Panc1 (cell line): ENCODE measurements around the gene THUMPD3. TPM values are rescaled to one million over a fixed set of nuclear protein-coding genes. Genes with fewer than 3 reads are reported as not detected.

ENCODE experiments used
- ATAC-seq: fragments of 200-7000 bp; cut with Tn5 transposase; 2 replicates; pipeline ENCODE4 v1.9.1; 2020; ENCODE audit warnings: mild to moderate bottlenecking, moderate library complexity
- BruUV-seq: library from RNA; stranded (reverse); fragments of 400-500 nt; replicated peaks from 2 replicates; lab custom pipeline; 2021; lab: Mats Ljungman, UMichigan
- CTCF ChIA-PET: fragments of 300-600 bp; sonication (Branson Sonifier 250); formaldehyde crosslinking; loops from one replicate; lab custom pipeline; 2022; ENCODE audit warnings: antibody characterized with exemption; lab: Charles Lee
- POLR2A ChIA-PET: fragments of 300-600 bp; sonication (Branson Sonifier 250); formaldehyde crosslinking; loops from one replicate; lab custom pipeline; 2022; ENCODE audit warnings: antibody characterized with exemption; lab: Charles Lee
- DNase-seq: peaks from one replicate; pipeline ENCODE4 v3.0.0-alpha.2; 2010; ENCODE audit warnings: low read depth, low spot score
- H3K27ac ChIP-seq: 2 replicates; pipeline ENCODE4 v1.5.1; 2011; ENCODE audit warnings: mild to moderate bottlenecking, low read length, inconsistent platforms
- H3K27me3 ChIP-seq: fragments of 200-500 bp; sonication (Bioruptor generic); 2 replicates; pipeline ENCODE4 v1.6.0; 2014; ENCODE audit warnings: low read length, inconsistent platforms; ENCODE audit not compliant: control insufficient read depth, insufficient read depth
- H3K36me3 ChIP-seq: fragments of 200-500 bp; sonication (Bioruptor generic); 2 replicates; pipeline ENCODE4 v1.5.1; 2014; ENCODE audit warnings: inconsistent platforms, mild to moderate bottlenecking, low read length, moderate library complexity; ENCODE audit not compliant: control insufficient read depth, insufficient read depth
- H3K4me1 ChIP-seq: 2 replicates; pipeline ENCODE4 v1.5.1; 2011; ENCODE audit warnings: inconsistent platforms, mild to moderate bottlenecking, low read length, moderate library complexity; ENCODE audit not compliant: control insufficient read depth, insufficient read depth
- H3K4me3 ChIP-seq, 2 experiments: 2 replicates each; pipeline ENCODE4 v1.5.1; 2011 to 2012; ENCODE audit warnings: low read depth in 2 of 2, low read length in 2 of 2, mild to moderate bottlenecking in 2 of 2, inconsistent platforms in 1 of 2, moderate library complexity in 1 of 2
- H3K9me3 ChIP-seq: fragments of 200-500 bp; sonication (Bioruptor generic); 2 replicates; pipeline ENCODE4 v1.5.1; 2014; ENCODE audit warnings: low read depth, mild to moderate bottlenecking, inconsistent platforms, low read length, moderate library complexity; ENCODE audit not compliant: control insufficient read depth, insufficient read depth
- CTCF ChIP-seq: fragments of 450-650 bp; IDR thresholded peaks from 2 replicates; pipeline ENCODE4 v1.5.1; 2017; ENCODE audit warnings: mild to moderate bottlenecking
- POLR2AphosphoS5 ChIP-seq: IDR thresholded peaks from 2 replicates; pipeline ENCODE4 v1.6.1; 2012; ENCODE audit warnings: mild to moderate bottlenecking, low read depth, low read length, moderate library complexity
- SIN3A ChIP-seq: IDR thresholded peaks from 2 replicates; pipeline ENCODE4 v1.6.1; 2012; ENCODE audit warnings: low read depth, mild to moderate bottlenecking, low read length, moderate library complexity, borderline replicate concordance; ENCODE audit not compliant: insufficient read depth
- TCF7L2 ChIP-seq: IDR thresholded peaks from 2 replicates; pipeline ENCODE4 v1.6.1; 2011; ENCODE audit warnings: mild to moderate bottlenecking, low read depth, low read length, inconsistent platforms
- in situ Hi-C: cut with HindIII; loops from 2 replicates; pipeline ENCODE4 v1.10.0; 2016; ENCODE audit warnings: low sequenced_read_pairs, low pct_unique_long_range_greater_than_20kb
- intact Hi-C: fragments of 100-400 bp; cut with micrococcal nuclease; formaldehyde crosslinking; loops from one replicate; pipeline ENCODE4 v1.10.0; 2022; ENCODE audit not compliant: unreplicated experiment
- total RNA-seq: library from RNA; stranded (reverse); gene quantifications from one replicate; pipeline ENCODE4 v1.2.1, GENCODE V29; 2021; ENCODE audit not compliant: unreplicated experiment
- TF ChIP-seq, protein P1 (sequence below), 2 experiments: IDR thresholded peaks; 2 replicates each; pipeline ENCODE4 v1.6.1; 2011 to 2012; ENCODE audit warnings: low read depth in 2 of 2, control low read depth in 1 of 2, low read length in 1 of 2, mild to moderate bottlenecking in 1 of 2, moderate library complexity in 1 of 2; ENCODE audit not compliant: insufficient read depth in 1 of 2

The THUMPD3 gene
- total RNA-seq, 1 experiment from 2014 or later, result 43.5 TPM

DNA sequence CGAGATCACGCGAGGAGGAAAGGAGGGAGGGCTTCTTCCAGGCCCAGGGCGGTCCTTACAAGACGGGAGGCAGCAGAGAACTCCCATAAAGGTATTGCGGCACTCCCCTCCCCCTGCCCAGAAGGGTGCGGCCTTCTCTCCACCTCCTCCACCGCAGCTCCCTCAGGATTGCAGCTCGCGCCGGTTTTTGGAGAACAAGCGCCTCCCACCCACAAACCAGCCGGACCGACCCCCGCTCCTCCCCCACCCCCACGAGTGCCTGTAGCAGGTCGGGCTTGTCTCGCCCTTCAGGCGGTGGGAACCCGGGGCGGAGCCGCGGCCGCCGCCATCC lies 33.4 kb downstream of the THUMPD3 start:
- CTCF ChIA-PET, result no interaction called here
- no peaks in the 10 kb centered on the region for H3K9me3 ChIP-seq
- H3K4me1 ChIP-seq, result peaks cover 28% of the 10 kb centered on the region
- H3K4me3 ChIP-seq, result peak overlapping the region; percentile 78 to 93
- ATAC-seq, result peak; percentile 77
- H3K27ac ChIP-seq, result peak overlapping the region; percentile 96
- POLR2A ChIA-PET, result interaction anchor here (0.6 to 1.1 kb wide), 4 partner anchors 20 to 243 kb away, joined by 3 to 8 read pairs (median 6); no protein-coding TSS in a partner anchor
- H3K36me3 ChIP-seq, result peaks cover 24% of the 10 kb centered on the region
- H3K27me3 ChIP-seq, result no peaks in the 10 kb centered on the region
- intact Hi-C loops (no loop called here), in situ Hi-C loops (no loop called here)
- peak; percentile 63 for DNase-seq
- no TSS peak for BruUV-seq
- TF ChIP-seq POLR2AphosphoS5 (peak; percentile 31; the same call in 1 of the 2 replicates), SIN3A (0 out of 2 replicates have a peak, but pooled peaks have one; percentile 30), CTCF (no peak), TCF7L2 (no peak)
- TF ChIP-seq, protein P1, sequence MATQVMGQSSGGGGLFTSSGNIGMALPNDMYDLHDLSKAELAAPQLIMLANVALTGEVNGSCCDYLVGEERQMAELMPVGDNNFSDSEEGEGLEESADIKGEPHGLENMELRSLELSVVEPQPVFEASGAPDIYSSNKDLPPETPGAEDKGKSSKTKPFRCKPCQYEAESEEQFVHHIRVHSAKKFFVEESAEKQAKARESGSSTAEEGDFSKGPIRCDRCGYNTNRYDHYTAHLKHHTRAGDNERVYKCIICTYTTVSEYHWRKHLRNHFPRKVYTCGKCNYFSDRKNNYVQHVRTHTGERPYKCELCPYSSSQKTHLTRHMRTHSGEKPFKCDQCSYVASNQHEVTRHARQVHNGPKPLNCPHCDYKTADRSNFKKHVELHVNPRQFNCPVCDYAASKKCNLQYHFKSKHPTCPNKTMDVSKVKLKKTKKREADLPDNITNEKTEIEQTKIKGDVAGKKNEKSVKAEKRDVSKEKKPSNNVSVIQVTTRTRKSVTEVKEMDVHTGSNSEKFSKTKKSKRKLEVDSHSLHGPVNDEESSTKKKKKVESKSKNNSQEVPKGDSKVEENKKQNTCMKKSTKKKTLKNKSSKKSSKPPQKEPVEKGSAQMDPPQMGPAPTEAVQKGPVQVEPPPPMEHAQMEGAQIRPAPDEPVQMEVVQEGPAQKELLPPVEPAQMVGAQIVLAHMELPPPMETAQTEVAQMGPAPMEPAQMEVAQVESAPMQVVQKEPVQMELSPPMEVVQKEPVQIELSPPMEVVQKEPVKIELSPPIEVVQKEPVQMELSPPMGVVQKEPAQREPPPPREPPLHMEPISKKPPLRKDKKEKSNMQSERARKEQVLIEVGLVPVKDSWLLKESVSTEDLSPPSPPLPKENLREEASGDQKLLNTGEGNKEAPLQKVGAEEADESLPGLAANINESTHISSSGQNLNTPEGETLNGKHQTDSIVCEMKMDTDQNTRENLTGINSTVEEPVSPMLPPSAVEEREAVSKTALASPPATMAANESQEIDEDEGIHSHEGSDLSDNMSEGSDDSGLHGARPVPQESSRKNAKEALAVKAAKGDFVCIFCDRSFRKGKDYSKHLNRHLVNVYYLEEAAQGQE (IDR thresholded peaks at IDR 0.05; ENCODE audit: insufficient read depth in 1 of 2, low read depth in 2 of 2, low read length in 1 of 2), result no peak

DNA sequence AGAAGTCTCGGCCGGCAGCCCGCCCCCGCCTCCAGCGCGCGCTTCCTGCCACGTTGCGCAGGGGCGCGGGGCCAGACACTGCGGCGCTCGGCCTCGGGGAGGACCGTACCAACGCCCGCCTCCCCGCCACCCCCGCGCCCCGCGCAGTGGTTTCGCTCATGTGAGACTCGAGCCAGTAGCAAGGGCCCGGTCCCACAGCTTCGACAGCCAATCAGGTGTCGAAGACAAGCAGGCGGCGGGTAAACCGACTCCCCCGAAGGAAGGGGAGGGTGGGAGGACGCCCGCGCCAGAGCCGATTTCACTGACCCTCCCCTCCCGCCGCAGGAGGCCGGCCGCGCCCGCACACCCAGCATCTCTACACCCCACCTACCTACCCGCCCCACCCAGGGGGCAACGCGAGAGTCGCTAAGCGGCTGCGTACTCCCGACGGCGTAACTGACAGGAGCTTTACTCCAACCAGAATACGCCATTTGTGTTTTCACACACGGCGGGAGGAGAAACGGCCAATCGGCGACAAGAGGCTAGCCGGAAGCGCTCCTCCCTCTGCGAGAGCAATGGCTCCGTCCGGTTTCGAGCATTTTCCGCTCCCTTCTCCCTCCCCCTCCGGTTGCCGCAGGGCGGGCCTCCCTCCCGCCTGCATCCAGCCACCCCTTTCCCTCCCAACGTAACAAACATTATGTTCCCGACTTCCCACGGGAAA lies 33.9 kb downstream of the THUMPD3 start:
- ATAC-seq (peak; percentile 87), DNase-seq (peak; percentile 93)
- no TSS peak for BruUV-seq
- Histone ChIP-seq H3K27me3 (no peaks in the 10 kb centered on the region), H3K4me1 (peaks cover 33% of the 10 kb centered on the region), H3K9me3 (no peaks in the 10 kb centered on the region), H3K27ac (peak overlapping the region; percentile 96), H3K4me3 (peak overlapping the region; percentile 78 to 93), H3K36me3 (peaks cover 20% of the 10 kb centered on the region)
- TF ChIP-seq SIN3A (0 out of 2 replicates have a peak, but pooled peaks have one; percentile 8), CTCF (no peak), TCF7L2 (0 out of 2 replicates have a peak, but pooled peaks have one; percentile 21), POLR2AphosphoS5 (peak; percentile 77)
- TF ChIP-seq, protein P1 (IDR thresholded peaks at IDR 0.05; ENCODE audit: insufficient read depth in 1 of 2, low read depth in 2 of 2, low read length in 1 of 2), result no peak
- POLR2A ChIA-PET, result interaction anchor here (0.6 to 1.1 kb wide), 5 partner anchors 20 to 243 kb away, joined by 3 to 8 read pairs (median 3); no protein-coding TSS in a partner anchor
- in situ Hi-C loops, result no loop called here
- CTCF ChIA-PET, result interaction anchor here (0.7 kb wide), 2 partner anchors 11 to 458 kb away, joined by 9 to 12 read pairs; no protein-coding TSS in a partner anchor
- intact Hi-C loops, result no loop called here
